Cerebellar cortex (tissue), 1 donor: ENCODE measurements around the gene RNASE12.
"Not testable (repeated sequence)": the region's sequence is repeated elsewhere in the genome, so short reads cannot be mapped to it uniquely, and the experiment has no call there.

Experiments
- DNase-seq: peaks from one replicate; pipeline ENCODE4 v3.0.0-alpha.2; 2015; ENCODE audit warnings: low spot score

The RNASE12 gene

GRCh38 chr14:20591235-20591634 lies at the start of gene RNASE12:
RNASE12 (minus strand) TSS chr14:20591376; CDS start chr14:20590723, 653 bp downstream.
- no peak for DNase-seq

GRCh38 chr14:20632831-20633691 lies 41.9 kb upstream of the RNASE12 start:
- DNase-seq, result peak; percentile 85

DNA sequence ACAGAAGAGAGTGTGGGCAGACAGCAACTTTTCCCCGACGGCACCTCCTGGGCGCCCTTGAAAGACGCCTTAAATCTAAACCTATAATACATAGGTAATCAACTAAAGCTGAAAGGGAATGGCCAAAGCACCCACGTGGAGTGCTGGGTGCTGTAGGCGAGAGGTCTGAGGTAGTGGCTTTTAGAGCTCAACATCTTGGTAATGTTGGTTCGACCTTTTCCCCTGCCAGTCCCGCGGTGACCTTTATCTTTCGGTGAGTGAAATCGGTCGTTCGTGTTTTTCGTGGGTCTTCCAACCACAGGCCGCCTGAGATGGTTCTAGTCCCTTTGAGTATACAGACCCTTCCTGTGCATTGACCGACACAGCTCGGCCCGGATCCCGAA lies 41.3 kb upstream of the RNASE12 start:
- DNase-seq, result no peak

- DNase-seq, result peak; percentile 73
These were observed 40.8 kb upstream of the RNASE12 start for GRCh38 chr14:20631880-20632389.

- DNase-seq, result peak; percentile 70
These were observed 40.1 kb upstream of the RNASE12 start for GRCh38 chr14:20631023-20631879.

GRCh38 chr14:20630340-20631022 lies 39.3 kb upstream of the RNASE12 start:
- peak; percentile 82 for DNase-seq

GRCh38 chr14:20628063-20628854 lies 37.1 kb upstream of the RNASE12 start:
- no peak for DNase-seq

GRCh38 chr14:20627346-20628027 lies 36.3 kb upstream of the RNASE12 start:
- no peak for DNase-seq

GRCh38 chr14:20626274-20626673 lies 35.1 kb upstream of the RNASE12 start:
- DNase-seq, result no peak

- peak; percentile 53 for DNase-seq
These were observed 33.4 kb upstream of the RNASE12 start for GRCh38 chr14:20624495-20625070.

DNA sequence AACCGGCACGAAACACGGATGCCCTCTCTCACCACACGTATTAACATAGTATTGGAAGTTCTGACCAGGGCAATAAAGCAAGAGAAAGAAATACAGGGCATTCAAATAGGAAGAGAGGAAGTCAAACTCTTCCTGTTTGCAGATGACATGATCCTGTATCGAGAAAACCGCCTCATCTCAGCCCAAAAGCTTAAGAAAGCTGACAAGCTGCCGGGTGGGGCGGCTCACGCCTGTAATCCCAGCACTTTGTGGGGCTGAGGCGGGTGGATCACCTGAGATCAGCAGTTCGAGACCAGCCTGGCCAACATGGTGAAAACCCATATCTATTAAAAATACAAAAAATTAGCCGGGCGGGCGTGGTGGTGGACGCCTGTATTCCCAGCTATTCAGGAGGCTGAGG lies 32.6 kb upstream of the RNASE12 start:
- no peak for DNase-seq

- no peak for DNase-seq
These were observed 31.7 kb upstream of the RNASE12 start for GRCh38 chr14:20622816-20623291.

DNA sequence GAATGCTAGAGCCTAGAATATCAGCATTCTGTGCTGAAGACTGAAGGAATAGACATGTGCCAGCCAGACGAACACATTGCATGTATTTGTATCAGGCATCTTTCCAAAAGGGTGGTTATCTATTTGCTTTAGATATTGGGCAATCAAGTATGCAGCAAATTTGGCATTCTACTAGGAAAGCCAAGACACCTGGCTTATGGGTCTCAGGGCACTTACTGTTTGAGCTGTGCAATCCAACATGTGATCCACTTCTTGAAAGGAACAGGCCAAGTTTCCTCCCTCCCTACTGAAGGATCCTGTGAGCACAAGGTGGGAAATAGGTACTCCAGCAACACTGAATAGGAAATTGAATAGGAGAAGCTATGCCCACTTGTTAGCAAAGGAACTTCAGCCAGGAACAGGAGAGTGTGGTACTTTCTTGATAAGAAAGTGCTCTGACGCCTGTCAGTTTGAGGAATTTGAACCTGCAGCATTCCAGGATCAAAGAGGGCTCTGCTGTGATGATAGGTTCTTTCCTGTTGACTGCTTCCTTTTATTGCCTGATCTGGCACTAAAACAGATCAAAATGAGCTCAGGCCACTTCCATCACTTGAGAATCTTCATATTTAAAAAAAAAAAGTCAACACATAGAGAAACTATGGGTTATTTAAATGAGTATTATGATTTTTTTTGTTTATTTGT lies 29.8 kb upstream of the RNASE12 start:
- DNase-seq, result no peak

DNA sequence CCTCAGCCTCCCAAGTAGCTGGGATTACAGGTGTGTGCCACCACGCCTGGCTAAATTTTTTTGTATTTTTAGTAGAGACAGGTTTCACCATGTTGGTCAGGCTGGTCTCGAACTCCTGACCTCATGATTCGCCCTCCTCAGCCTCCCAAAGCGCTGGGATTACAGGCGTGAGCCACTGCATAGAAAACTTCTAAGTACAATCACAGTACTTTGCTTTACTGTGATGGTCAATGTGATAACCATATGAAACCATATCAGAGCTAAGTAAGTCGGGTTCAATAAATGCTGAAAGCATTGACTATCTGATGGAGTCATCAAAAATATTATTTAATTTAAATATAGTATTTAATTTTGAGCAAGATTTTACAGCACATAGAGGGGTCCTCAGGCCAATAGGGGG lies 28.5 kb upstream of the RNASE12 start:
- not testable (repeated sequence) for DNase-seq

DNA sequence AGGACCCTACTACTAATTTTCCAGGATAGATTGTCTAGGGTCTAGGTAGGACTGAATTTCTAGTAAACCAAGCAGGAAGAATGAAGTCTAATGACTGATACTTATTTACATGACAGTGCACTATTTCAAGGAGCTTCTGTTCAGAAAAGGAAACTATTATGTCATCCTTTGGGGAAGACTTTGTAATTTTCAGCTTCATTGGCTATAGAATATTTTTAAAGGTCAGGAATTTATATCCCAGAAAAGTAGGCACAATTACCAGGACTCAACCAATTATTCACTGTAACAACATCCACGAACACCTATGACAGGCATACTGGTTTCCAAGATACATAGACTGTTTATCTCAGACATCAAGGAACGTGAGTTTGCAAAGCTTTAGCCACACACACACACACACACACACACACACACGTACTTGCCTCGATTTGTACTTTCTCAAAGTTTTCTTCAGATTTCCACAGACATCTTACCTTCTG lies 27.1 kb upstream of the RNASE12 start:
- no peak for DNase-seq

DNA sequence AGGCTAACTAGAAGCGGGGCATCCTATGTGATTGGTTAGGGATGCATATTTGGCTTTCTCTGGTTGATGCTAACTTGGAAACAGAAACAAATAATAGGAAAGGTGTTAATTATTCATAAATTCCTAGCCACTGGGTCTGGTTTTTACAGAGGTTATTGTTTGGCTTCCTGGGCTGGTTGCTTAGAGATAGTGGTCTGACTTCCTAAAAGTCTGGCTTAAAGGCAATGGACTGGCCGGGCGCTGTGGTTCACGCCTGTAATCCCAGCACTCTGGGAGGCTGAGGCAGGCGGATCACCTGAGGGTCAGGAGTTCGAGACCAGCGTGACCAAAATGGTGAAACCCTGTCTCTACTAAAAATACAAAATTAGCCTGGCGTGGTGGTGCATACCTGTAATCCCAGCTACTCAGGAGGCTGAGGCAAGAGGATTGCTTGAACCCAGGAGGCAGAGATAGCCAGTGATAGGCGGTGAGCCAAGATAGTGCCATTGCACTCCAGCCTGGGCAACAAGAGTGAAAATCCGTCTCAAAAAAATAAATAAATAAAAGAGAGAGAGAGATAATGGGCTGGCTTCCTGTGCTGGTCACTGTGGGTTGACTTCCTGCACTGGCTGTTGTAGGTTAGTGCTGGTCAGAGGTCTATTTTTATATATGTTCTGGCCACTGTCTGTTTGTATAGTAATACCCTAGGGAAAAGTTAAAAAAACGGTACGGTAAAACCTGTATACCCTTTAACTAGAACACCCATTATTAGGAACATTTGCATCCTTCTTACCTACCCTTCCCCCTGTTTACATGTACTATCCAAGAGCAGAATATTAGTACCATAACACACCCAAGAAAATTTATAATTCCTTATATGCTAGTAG lies 26.2 kb upstream of the RNASE12 start:
- DNase-seq, result no peak

DNA sequence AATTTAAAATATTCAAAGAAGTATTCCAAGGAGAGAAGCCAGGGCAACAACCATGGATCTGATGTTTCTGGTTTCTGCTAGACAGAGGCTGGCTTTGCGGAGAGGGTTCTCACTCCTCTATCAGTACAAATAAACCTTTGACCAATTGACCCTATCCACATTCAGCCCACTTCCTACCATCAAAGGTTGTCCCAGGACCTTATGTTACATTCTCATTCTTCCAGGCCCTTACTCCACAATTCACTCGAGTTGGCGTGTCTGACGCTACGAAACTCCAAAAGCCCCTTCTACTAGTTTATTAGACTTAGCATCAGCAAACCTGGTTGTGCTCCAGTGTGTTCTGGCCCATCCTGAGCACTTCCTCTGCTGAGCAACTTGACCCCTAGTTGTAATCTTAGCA lies 24.8 kb upstream of the RNASE12 start:
- no peak for DNase-seq

- DNase-seq, result no peak
These were observed 23.1 kb upstream of the RNASE12 start for GRCh38 chr14:20614038-20614840.
